Caco-2 (cell line): ENCODE measurements around the gene SMOC2. TPM values are rescaled to one million over a fixed set of nuclear protein-coding genes. Genes with fewer than 3 reads are reported as not detected.
A peak's percentile ranks its signal among the peaks of the same experiment; 100 is the strongest.

Experiments used
- BruUV-seq: library from RNA; stranded (reverse); fragments of 400-500 nt; replicated peaks from 2 replicates; lab custom pipeline; 2021; lab: Mats Ljungman, UMichigan
- CTCF ChIA-PET: fragments of 300-600 bp; sonication (Branson Sonifier 250); formaldehyde crosslinking; loops from one replicate; lab custom pipeline; 2022; ENCODE audit warnings: antibody characterized with exemption; lab: Charles Lee
- POLR2A ChIA-PET: fragments of 300-600 bp; sonication (Branson Sonifier 250); formaldehyde crosslinking; loops from one replicate; lab custom pipeline; 2022; ENCODE audit warnings: antibody characterized with exemption; lab: Charles Lee
- DNase-seq, 2 experiments: peaks; one replicate each; pipeline versions ENCODE4 v3.0.0 to v3.0.0-alpha.2; 2020 to 2022
- H3K27me3 ChIP-seq: replicated peaks from 2 replicates; pipeline ENCODE4 v1.6.0; 2011; ENCODE audit warnings: low read length; ENCODE audit not compliant: control insufficient read depth, insufficient read depth
- H3K36me3 ChIP-seq: 2 replicates; pipeline ENCODE4 v1.5.1; 2011; ENCODE audit warnings: low read length; ENCODE audit not compliant: control insufficient read depth, insufficient read depth
- H3K4me1 ChIP-seq: fragments of 250-450 bp; sonication (Bioruptor Pico); 2 replicates; pipeline ENCODE4 v1.5.1; 2020; ENCODE audit warnings: mild to moderate bottlenecking
- H3K4me3 ChIP-seq: 2 replicates; pipeline ENCODE4 v1.5.1; 2011; ENCODE audit warnings: low read depth, mild to moderate bottlenecking, control low read depth, low read length
- H3K9me3 ChIP-seq: fragments of 250-450 bp; sonication (Bioruptor Pico); 2 replicates; pipeline ENCODE4 v1.5.1; 2020; ENCODE audit warnings: mild to moderate bottlenecking, moderate library complexity
- H3K27ac Mint-ChIP-seq: one replicate; pipeline ENCODE4 v1.8.0; 2022; ENCODE audit warnings: mixed read lengths; ENCODE audit not compliant: unreplicated experiment
- H3K27me3 Mint-ChIP-seq: one replicate; pipeline ENCODE4 v1.8.0; 2022; ENCODE audit warnings: mixed read lengths; ENCODE audit not compliant: insufficient read depth, unreplicated experiment
- H3K36me3 Mint-ChIP-seq: one replicate; pipeline ENCODE4 v1.8.0; 2022; ENCODE audit warnings: mild to moderate bottlenecking, mixed read lengths; ENCODE audit not compliant: insufficient read depth, unreplicated experiment
- H3K4me1 Mint-ChIP-seq: one replicate; pipeline ENCODE4 v1.8.0; 2022; ENCODE audit warnings: low read depth, mixed read lengths; ENCODE audit not compliant: unreplicated experiment
- H3K4me3 Mint-ChIP-seq: one replicate; pipeline ENCODE4 v1.8.0; 2022; ENCODE audit warnings: mild to moderate bottlenecking, moderate library complexity, mixed read lengths; ENCODE audit not compliant: unreplicated experiment
- H3K9me3 Mint-ChIP-seq: one replicate; pipeline ENCODE4 v1.8.0; 2022; ENCODE audit warnings: mixed read lengths; ENCODE audit not compliant: unreplicated experiment
- CTCF ChIP-seq, 2 experiments: fragments of 200-600 bp in 1 of 2; IDR thresholded peaks; 1 replicate in 1 of 2; 2 replicates in 1 of 2; pipeline versions ENCODE4 v1.5.1 to v1.8.0; 2011 to 2022; ENCODE audit warnings: antibody characterized with exemption in 1 of 2, control low read depth in 1 of 2, inconsistent platforms in 1 of 2, low read depth in 1 of 2, low read length in 1 of 2, mild to moderate bottlenecking in 1 of 2, moderate library complexity in 1 of 2; ENCODE audit not compliant: insufficient read depth in 1 of 2, severe bottlenecking in 1 of 2, unreplicated experiment in 1 of 2
- intact Hi-C: fragments of 100-400 bp; cut with micrococcal nuclease; formaldehyde crosslinking; loops from one replicate; pipeline ENCODE4 v1.10.0; 2022; ENCODE audit not compliant: unreplicated experiment
- total RNA-seq: library from RNA; stranded (reverse); gene quantifications from 2 replicates; pipeline ENCODE4 v1.2.3, GENCODE V29; 2022

SMOC2 gene
- total RNA-seq, 1 experiment from 2014 or later, result 2.8 TPM

GRCh38 chr6:168441434-168442391 lies 729 bp downstream of the SMOC2 start:
- peak overlapping the region; percentile 56 for H3K4me3 ChIP-seq
- DNase-seq, result peak in 1 of 2 experiments; percentile 24
- H3K36me3 Mint-ChIP-seq, result no peaks in the 10 kb centered on the region
- H3K27me3 ChIP-seq, result peaks cover 2% of the 10 kb centered on the region; the same call in 1 of the 2 replicates
- H3K4me1 Mint-ChIP-seq, result peaks cover 6% of the 10 kb centered on the region
- CTCF ChIA-PET, result no interaction called here
- peaks cover 24% of the 10 kb centered on the region for H3K27me3 Mint-ChIP-seq
- peaks cover 9% of the 10 kb centered on the region; the same call in 1 of the 2 replicates for H3K4me1 ChIP-seq
- H3K4me3 Mint-ChIP-seq, result peak overlapping the region; percentile 72
- no TSS peak for BruUV-seq
- 0 out of 2 replicates have a peak, but pooled peaks cover 2% of the 10 kb centered on the region for H3K9me3 ChIP-seq
- H3K9me3 Mint-ChIP-seq, result no peaks in the 10 kb centered on the region
- no peak for TF ChIP-seq CTCF (IDR thresholded peaks at IDR 0.05; ENCODE audit: insufficient read depth in 1 of 2, low read depth in 1 of 2, low read length in 1 of 2, severe bottlenecking in 1 of 2, unreplicated experiment in 1 of 2)
- intact Hi-C loops, result loop anchor here (5.0 kb wide), 1 partner anchor 69 kb away; no protein-coding TSS in a partner anchor
- no peak overlapping the region for H3K27ac Mint-ChIP-seq
- H3K36me3 ChIP-seq, result no peaks in the 10 kb centered on the region
- POLR2A ChIA-PET, result interaction anchor here (0.6 kb wide), 1 partner anchor 209 kb away, joined by 5 read pairs; no protein-coding TSS in a partner anchor

GRCh38 chr6:168442646-168443045 lies 1.7 kb downstream of the SMOC2 start:
- POLR2A ChIA-PET, result interaction anchor here (0.6 kb wide), 1 partner anchor 208 kb away, joined by 5 read pairs; no protein-coding TSS in a partner anchor
- no peaks in the 10 kb centered on the region for H3K9me3 Mint-ChIP-seq
- no peaks in the 10 kb centered on the region for H3K9me3 ChIP-seq
- TF ChIP-seq CTCF (IDR thresholded peaks at IDR 0.05; ENCODE audit: insufficient read depth in 1 of 2, low read depth in 1 of 2, low read length in 1 of 2, severe bottlenecking in 1 of 2, unreplicated experiment in 1 of 2), result no peak
- H3K27me3 Mint-ChIP-seq, result peaks cover 24% of the 10 kb centered on the region
- peaks cover 8% of the 10 kb centered on the region; the same call in 1 of the 2 replicates for H3K4me1 ChIP-seq
- peaks cover 6% of the 10 kb centered on the region for H3K4me1 Mint-ChIP-seq
- peaks cover 2% of the 10 kb centered on the region; the same call in 1 of the 2 replicates for H3K27me3 ChIP-seq
- DNase-seq, result no peak
- CTCF ChIA-PET, result no interaction called here
- BruUV-seq, result no TSS peak
- no peak overlapping the region for H3K27ac Mint-ChIP-seq
- H3K4me3 Mint-ChIP-seq, result peak overlapping the region; percentile 59
- intact Hi-C loops, result loop anchor here (5.0 kb wide), 1 partner anchor 70 kb away; no protein-coding TSS in a partner anchor
- peak overlapping the region; percentile 56 for H3K4me3 ChIP-seq
- no peaks in the 10 kb centered on the region for H3K36me3 Mint-ChIP-seq
- no peaks in the 10 kb centered on the region for H3K36me3 ChIP-seq

GRCh38 chr6:168447282-168447681 lies 6.3 kb downstream of the SMOC2 start:
- Histone ChIP-seq H3K36me3 (no peaks in the 10 kb centered on the region), H3K4me3 (no peak overlapping the region), H3K4me1 (no peaks in the 10 kb centered on the region), H3K9me3 (no peaks in the 10 kb centered on the region), H3K27me3 (peaks cover 2% of the 10 kb centered on the region; the same call in 1 of the 2 replicates)
- Mint-ChIP-seq H3K9me3 (no peaks in the 10 kb centered on the region), H3K27me3 (peaks cover 16% of the 10 kb centered on the region), H3K4me3 (no peak overlapping the region), H3K4me1 (peaks cover 6% of the 10 kb centered on the region), H3K27ac (no peak overlapping the region), H3K36me3 (no peaks in the 10 kb centered on the region)
- no TSS peak for BruUV-seq
- POLR2A ChIA-PET, result no interaction called here
- CTCF ChIA-PET, result no interaction called here
- intact Hi-C loops, result no loop called here
- no peak for DNase-seq
- no peak for TF ChIP-seq CTCF (IDR thresholded peaks at IDR 0.05; ENCODE audit: insufficient read depth in 1 of 2, low read depth in 1 of 2, low read length in 1 of 2, severe bottlenecking in 1 of 2, unreplicated experiment in 1 of 2)
